NB4 (cell line): ENCODE data around the gene GPR142.
A peak's percentile ranks its signal among the peaks of the same experiment; 100 is the strongest.

Source experiments
- DNase-seq: peaks from one replicate; pipeline ENCODE4 v3.0.0; 2010; ENCODE audit warnings: low read depth
- H3K4me3 ChIP-seq: one replicate; pipeline ENCODE4 v1.5.1; 2011; ENCODE audit warnings: mild to moderate bottlenecking, low read depth, low read length, moderate library complexity
- MYC ChIP-seq: IDR thresholded peaks from 2 replicates; pipeline ENCODE4 v1.6.1; 2011; ENCODE audit warnings: low read depth, low read length
- POLR2A ChIP-seq: IDR thresholded peaks from 2 replicates; pipeline ENCODE4 v1.6.1; 2011; ENCODE audit warnings: mild to moderate bottlenecking; ENCODE audit not compliant: insufficient read length; ENCODE audit errors: extremely low read depth
- TF ChIP-seq, protein P1 (sequence below): IDR thresholded peaks from 2 replicates; pipeline ENCODE4 v1.6.1; 2011; ENCODE audit warnings: low read depth, low read length
- TF ChIP-seq, protein P2 (sequence below): IDR thresholded peaks from one replicate; pipeline ENCODE4 v1.5.1; 2012; ENCODE audit warnings: low read depth, low read length

Gene GPR142

DNA sequence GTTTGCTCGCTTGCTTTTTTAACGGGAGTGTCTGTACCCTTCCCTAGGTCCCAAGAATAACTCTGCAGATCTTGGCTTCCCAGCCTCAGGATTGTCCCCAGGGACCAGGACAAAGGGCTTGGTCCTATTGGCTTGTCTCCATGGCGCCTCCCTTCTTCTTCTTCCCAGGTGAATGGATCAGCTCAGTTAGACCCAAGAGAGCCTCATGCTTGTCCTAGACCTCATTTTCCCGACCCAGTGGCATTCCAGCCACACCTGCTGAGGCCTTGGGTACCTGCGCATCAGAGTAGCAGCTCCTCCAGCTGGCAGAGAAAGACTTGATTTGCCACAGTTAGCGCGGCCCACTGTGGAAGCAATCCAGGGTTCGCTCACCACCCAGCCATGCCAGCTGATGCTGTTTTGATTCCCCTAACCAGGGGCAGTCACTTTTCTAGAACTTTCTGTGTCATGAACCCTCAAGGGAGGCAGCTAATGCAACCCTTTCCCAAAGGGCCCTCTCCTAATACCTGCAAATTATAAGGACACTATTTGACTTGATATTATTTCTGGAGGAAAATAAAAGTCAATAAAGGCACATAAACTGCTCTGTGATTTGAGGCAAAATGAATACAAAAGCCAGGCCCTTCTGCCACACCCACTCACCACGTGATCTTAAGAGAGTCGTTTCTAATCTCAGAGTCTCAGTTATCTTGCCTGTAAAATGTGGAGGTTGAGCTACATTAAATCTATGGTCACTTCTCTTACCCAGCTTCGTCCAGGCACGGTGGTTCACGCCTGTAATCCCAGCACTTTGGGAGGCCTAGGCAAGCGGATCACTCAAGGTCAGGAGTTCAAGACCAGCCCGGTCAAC is 13.9 kb downstream of the GPR142 start:
- TF ChIP-seq, protein P1, sequence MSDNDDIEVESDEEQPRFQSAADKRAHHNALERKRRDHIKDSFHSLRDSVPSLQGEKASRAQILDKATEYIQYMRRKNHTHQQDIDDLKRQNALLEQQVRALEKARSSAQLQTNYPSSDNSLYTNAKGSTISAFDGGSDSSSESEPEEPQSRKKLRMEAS: no peak
- TF ChIP-seq POLR2A (no peak), MYC (no peak)
- TF ChIP-seq, protein P2, sequence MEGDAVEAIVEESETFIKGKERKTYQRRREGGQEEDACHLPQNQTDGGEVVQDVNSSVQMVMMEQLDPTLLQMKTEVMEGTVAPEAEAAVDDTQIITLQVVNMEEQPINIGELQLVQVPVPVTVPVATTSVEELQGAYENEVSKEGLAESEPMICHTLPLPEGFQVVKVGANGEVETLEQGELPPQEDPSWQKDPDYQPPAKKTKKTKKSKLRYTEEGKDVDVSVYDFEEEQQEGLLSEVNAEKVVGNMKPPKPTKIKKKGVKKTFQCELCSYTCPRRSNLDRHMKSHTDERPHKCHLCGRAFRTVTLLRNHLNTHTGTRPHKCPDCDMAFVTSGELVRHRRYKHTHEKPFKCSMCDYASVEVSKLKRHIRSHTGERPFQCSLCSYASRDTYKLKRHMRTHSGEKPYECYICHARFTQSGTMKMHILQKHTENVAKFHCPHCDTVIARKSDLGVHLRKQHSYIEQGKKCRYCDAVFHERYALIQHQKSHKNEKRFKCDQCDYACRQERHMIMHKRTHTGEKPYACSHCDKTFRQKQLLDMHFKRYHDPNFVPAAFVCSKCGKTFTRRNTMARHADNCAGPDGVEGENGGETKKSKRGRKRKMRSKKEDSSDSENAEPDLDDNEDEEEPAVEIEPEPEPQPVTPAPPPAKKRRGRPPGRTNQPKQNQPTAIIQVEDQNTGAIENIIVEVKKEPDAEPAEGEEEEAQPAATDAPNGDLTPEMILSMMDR: no peak
- no peak for DNase-seq
- no peak overlapping the region for H3K4me3 ChIP-seq

DNA sequence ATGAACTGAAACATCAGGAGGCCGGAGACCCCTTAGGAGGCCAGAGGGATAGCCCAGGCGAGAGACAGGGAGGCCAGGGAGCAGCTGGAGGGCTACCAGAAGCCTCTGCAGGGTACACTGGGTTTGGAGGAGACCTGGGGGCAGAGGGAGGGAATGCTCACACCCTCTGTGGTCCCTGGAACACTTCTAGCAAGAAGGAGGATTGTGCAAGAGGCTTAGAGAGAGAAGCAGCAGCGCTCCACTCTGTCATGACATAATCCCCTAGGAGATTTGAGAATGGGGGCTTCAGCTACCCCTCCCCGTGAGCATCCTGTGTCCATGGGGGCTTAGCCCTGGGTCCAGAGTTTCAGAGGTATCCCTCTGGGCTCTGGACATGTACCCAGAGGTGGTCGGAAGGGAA is 15.8 kb downstream of the GPR142 start:
- no peak overlapping the region for H3K4me3 ChIP-seq
- DNase-seq: peak; percentile 59
- TF ChIP-seq MYC (no peak), POLR2A (no peak)
- TF ChIP-seq, protein P1: no peak
- TF ChIP-seq, protein P2: no peak

DNA sequence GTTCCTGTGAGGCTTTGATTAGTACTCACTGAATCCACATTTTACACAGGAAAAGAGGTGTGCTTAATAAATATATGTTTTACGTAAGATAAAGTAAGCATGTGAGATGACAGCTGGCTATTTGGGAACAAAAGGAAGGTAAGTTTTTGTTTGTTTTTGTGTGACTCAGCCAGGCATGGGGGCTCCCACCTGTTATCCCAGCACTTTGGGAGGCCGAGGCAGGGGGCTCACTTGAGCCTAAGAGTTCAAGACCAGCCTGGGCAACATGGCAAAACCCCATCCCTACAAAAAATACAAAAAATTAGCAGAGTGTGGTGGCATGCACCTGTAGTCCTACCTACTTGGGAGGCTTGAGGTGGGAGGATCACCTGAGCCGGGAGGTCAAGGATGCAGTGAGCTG is 17.9 kb downstream of the GPR142 start:
- no peak overlapping the region for H3K4me3 ChIP-seq
- DNase-seq: no peak
- TF ChIP-seq, protein P2: no peak
- no peak for TF ChIP-seq MYC
- TF ChIP-seq, protein P1: no peak
- no peak for TF ChIP-seq POLR2A

DNA sequence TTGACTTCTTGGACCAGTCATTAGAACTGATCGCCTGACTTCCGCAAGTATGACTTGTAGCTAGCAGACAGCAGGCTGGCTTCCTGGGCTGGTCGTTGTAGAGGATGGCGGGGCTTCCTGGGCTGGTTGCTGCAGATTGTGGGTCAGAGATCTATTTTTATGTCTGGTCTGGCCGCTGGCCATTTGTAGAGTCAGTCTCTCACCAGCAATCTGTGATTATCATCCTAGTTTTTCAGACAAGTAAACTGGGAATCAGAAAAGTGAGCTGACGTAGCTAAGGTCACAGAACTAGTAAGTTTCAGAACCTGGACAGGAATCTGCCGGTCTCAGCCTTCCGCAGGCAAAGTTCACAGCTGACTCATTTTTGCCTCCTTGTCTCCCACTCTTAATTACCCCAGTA is 19.1 kb downstream of the GPR142 start:
- peak; percentile 34 for DNase-seq
- no peak overlapping the region for H3K4me3 ChIP-seq
- no peak for TF ChIP-seq POLR2A
- TF ChIP-seq, protein P2: no peak
- TF ChIP-seq, protein P1: no peak
- TF ChIP-seq MYC: no peak

DNA sequence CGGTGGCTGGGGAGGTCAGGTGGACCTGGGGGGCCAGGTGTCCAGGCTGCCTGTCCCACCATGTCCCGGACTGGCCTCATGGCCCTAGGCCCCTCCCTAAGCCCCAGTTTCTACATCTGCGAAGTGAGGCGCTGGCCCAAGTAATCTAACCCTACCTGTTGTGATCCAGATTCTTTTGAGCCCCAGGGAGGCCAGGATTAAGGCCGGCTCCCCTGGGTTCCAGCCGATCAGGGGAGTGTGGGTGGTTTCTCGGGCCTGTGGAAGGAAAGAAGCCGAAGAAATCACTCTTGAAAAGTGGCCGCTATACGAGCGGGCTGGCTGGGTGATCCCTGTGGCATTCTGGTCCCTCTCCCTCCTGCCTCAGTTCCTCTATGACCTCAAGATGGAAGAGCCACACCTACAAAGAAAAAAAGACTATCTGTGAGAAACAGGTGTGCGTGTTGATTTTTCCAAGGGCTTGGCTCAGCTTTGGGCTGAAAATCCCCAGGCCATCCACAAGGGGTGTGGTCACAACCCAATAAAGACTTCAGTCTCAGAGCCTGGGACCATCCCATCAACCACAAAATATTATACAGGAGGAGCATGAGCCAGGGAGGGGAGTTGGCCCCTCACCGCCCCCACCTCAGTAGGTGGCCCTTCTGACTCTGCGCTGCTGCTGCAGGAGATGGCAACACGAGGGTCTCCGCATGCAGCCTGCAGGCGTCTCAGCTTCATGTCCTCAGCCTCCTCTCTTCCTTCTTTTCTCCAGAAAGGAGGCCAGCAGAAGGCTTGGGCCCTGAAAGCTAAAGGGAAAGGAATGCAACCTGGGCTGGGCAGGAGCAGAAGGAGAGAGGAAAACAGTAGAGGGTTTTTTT is 20.3 kb downstream of the GPR142 start:
- no peak for TF ChIP-seq MYC
- TF ChIP-seq, protein P1: no peak
- TF ChIP-seq, protein P2: no peak
- no peak for TF ChIP-seq POLR2A
- peak; percentile 35 for DNase-seq
- H3K4me3 ChIP-seq: no peak overlapping the region
